GM21528 (cell line): ENCODE data around the gene PACSIN2.

Experiments used
- ATAC-seq: cut with Tn5 transposase; IDR thresholded peaks from one replicate; pipeline ENCODE4 v1.9.1; 2021; ENCODE audit warnings: mild to moderate bottlenecking, moderate library complexity; ENCODE audit not compliant: unreplicated experiment, low FRiP score

PACSIN2 gene

DNA sequence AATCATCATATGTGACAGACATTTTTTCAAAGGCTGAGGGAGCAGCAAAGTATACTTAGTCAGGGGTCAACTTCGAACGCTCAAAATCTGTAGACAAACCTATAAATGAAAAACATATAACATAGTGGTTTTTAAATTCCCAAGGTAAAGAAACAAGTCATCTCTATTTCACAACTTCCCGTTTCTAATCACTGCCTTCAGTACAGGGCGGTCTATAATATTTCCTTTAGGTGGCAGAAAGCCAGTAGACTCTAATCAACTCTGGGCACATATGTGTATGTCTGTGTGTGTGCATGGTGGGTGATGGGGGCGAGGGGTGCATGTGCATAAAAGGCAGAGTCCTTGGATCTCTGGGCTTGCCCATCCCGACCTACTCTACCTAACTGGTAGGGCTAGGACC is 102.9 kb downstream of the PACSIN2 start:
- ATAC-seq = no peak

DNA sequence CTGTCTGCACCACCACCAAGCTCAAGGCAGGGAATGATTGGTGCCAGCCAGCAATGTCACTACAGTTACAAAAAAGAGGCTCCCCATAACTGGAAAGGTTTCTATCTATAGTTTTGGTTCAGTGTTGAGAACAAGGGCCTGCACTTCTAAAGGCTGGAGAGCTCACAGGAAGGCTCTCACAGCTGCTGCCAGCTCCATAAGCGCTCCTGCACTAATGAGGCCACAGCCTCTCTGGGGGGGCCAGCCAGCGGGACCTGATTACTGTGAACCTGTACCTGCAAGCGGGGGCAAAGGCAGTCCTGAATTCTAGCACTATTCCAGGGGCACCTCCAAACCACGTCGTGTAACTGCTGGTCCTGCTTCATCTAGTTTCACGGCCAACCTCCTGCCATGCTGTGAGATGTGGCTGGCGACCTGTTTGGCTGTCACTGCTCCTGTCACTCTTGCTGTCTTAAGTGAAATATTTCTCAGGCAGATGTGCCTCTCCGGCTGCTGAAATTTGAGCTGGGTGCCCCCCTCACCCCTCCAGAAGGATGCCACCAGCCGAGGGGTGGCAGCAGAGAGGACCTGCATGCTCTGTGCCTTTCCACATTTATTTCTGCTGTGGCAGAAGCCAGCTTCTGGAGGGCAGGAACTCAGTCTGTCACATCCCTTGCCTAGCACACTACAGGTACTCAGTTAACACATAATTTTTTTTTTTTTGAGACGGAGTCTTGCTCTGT is 104.6 kb downstream of the PACSIN2 start:
- ATAC-seq = no peak

DNA sequence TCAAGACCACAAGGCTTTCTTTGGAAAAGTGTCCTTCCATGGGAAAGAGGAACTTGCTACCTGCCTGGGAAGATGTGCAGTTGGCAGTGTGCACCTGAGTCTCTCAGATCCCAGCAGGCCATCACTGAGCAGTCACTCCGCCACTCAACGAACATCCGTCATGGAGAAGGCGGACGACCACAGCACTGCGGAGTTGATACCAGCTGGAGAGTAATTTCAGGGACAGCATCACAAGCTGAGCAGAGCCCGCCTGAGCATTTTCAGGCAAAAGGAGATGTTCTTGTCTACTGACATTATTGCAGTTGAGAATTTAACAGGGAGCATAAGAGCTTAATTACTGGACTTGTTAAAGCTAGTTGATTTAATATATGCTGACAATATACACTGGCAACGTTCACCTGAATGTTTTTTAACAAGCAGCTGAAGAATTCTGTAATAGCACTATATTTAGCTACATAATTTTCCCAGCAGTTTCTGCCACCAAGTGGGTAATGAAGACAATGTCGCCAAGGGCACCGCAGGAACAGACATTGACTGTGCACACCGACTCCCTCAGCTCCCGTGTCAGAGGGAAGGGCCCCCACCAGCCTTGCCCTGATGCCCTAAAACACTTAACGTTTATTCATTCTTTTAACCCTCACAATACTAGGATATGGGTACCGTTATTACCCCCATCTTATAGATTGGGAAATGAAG is 105.4 kb downstream of the PACSIN2 start:
- no peak for ATAC-seq

GRCh38 chr22:42908374-42908746 is 106.6 kb downstream of the PACSIN2 start:
- no peak for ATAC-seq

- no peak for ATAC-seq
Measured at GRCh38 chr22:42907404-42908373, 107.3 kb downstream of the PACSIN2 start.

- no peak for ATAC-seq
Measured at GRCh38 chr22:42906605-42907348, 108.2 kb downstream of the PACSIN2 start.

DNA sequence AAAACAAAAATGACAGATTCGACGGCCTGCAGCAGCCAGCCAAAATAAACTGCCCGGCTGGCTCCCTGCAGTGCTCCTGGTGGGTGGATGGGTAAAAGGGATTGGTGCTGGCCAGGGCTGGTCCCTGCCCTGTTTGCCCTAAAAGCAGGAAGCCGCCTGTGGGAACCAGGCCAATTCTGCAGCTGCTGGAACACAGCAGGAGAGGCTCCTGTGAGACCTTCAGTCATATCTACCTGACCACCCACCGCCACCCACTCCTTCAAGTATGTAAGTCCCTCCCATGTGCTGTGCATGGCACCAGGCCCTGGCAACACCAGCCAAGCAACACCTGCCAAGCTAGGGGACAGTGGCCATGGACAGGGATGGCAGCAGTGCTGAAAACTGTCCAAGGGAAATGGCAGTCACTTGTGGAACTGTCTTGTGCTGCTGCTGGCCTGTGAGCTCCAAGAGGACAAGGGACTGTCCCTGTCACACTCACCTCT is 109.2 kb downstream of the PACSIN2 start:
- no peak for ATAC-seq

GRCh38 chr22:42905217-42905616 is 109.7 kb downstream of the PACSIN2 start:
- no peak for ATAC-seq

GRCh38 chr22:42904050-42904449 is 110.9 kb downstream of the PACSIN2 start:
- no peak for ATAC-seq

- no peak for ATAC-seq
Measured at GRCh38 chr22:42902875-42903510, 112.0 kb downstream of the PACSIN2 start.

GRCh38 chr22:42901790-42902508 is 113.0 kb downstream of the PACSIN2 start:
- ATAC-seq = no peak

DNA sequence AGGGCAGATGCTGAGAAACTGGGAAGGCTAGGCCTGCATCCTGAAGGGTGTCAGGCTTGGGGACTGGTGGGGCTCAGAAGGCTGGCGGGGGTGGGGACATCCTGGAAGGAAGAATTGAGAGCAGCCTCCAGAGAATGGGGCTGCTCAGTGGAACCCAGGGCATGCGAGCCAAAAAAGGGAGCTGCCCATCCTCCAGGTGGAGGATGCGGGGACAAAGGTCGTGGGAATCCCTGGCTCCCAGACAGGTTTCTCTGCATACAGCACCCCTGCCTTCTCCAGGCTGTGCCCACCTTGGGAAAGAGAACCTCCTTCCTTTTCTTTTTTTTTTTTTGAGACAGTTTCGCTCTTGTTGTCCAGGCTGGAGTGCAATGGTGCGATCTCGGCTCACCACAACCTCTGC is 117.0 kb downstream of the PACSIN2 start:
- ATAC-seq = no peak

DNA sequence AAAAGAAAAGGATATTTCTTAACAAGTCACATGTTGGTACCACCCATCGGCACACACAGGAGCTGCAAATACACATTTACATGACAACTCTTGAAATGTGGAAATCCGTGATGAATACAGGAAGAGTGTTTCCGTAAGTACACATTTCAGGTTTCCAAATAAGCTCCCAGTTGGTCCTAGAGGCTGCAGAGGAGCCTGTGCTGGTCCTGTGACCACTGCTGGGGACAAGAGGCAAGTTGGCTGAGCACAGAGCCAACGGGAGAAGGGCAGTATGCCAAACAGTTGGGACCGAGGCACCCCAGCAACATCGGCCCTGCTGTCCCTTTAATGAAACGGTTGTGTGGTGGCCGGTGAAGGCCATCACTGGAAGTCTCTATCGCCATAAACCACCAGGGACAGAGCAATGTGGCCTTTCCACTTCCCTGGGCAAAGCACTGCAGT is 119.4 kb downstream of the PACSIN2 start:
- no peak for ATAC-seq

- no peak for ATAC-seq
Measured at GRCh38 chr22:42895087-42895486, 119.9 kb downstream of the PACSIN2 start.

DNA sequence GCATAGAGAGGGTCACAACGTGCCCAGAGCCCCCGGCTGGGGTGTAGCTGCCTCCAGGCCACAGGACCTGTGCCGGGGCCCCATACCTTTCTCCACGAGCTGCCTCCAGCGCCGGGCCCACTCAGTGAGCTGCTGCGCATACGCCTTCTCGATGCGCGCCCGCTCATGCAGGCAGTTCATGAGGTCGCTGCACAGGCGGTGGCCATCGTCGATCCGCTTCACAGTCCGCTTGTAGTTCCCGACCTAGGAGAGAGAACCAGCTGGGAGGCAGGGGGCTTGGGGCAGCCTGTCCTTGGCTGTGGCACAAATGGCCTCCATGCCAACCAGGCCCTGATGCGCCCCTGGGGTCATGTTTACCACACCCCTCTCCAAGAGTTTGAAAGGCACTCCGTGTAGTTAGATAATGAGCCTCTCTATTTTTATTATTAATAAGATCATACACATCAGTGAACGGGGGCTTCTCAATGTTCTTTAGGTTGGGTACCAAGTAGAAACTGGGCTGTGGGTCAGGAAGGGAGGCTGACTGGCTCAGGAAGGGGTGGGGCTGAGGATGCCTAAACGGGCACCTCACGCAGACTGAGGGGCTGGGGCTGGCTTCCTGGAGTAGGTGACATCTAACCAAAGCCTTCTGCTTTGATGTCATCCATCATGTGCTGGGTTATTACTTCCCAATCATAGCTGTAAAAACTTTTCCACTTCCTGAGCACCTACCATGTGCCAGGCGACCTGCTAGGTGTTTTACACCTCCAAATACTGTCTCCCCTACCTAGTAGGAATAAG is 121.4 kb downstream of the PACSIN2 start:
- no peak for ATAC-seq

- ATAC-seq = no peak
Measured at GRCh38 chr22:42892571-42893316, 122.2 kb downstream of the PACSIN2 start.

DNA sequence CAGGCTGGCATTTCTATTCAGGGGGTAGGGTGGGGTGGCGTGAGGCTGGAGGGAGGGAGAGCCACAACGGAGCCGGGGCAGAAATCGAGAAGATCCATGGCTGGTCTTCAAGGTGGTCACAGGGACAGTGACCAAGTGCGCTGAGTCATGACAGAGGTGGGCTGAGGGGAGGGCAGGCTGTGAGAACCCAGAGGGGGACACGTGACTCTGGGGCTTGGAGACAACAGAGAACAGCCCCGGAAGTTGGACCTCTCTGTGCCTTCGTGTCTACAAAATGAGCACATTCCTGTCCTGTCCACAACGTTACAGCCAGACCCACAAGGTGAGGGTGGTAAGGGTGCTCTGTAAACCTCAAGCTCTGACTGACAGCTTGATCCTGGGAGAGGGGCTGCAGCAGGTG is 122.8 kb downstream of the PACSIN2 start:
- no peak for ATAC-seq

GRCh38 chr22:42891696-42892095 is 123.3 kb downstream of the PACSIN2 start:
- ATAC-seq = no peak
